Peyer's patch (tissue), 4 donors: Measurements from ENCODE around the gene SHISA5. TPM values are rescaled to one million over a fixed set of nuclear protein-coding genes. Genes with fewer than 3 reads are reported as not detected.
A peak's percentile ranks its signal among the peaks of the same experiment; 100 is the strongest.
"Not testable (repeated sequence)": the region's sequence is repeated elsewhere in the genome, so short reads cannot be mapped to it uniquely, and the experiment has no call there.

ENCODE experiments used
- DNase-seq, 3 donors: peaks; one replicate each; pipeline ENCODE4 v3.0.0-alpha.2; 2017 to 2019
- H3K27ac ChIP-seq, 4 donors: fragments of 200-600 bp; sonication (generic); one replicate each; pipeline ENCODE4 v1.5.1; 2016 to 2019
- H3K27me3 ChIP-seq, 2 donors: fragments of 200-600 bp; sonication (generic); one replicate each; pipeline ENCODE4 v1.5.1; 2019
- H3K36me3 ChIP-seq, 3 donors: fragments of 200-600 bp; sonication (generic); one replicate each; pipeline ENCODE4 v1.5.1; 2016 to 2019
- H3K4me1 ChIP-seq, 4 donors: fragments of 200-600 bp; sonication (generic); one replicate each; pipeline ENCODE4 v1.5.1; 2016 to 2019
- H3K4me3 ChIP-seq, 4 donors: fragments of 200-600 bp; sonication (generic); 1 replicate in 3 of 4; 2 replicates in 1 of 4; pipeline ENCODE4 v1.5.1; 2016 to 2019; ENCODE audit warnings: mild to moderate bottlenecking in 1 of 4
- H3K9me3 ChIP-seq, 4 donors: fragments of 200-600 bp; sonication (generic); one replicate each; pipeline ENCODE4 v1.5.1; 2016 to 2019; ENCODE audit warnings: mild to moderate bottlenecking in 1 of 4
- POLR2A ChIP-seq, 2 donors: fragments of 450-650 bp; IDR thresholded peaks; one replicate each; pipeline ENCODE4 v1.5.1; 2017; ENCODE audit warnings: antibody characterized with exemption in 2 of 2, mild to moderate bottlenecking in 2 of 2, moderate library complexity in 2 of 2
- total RNA-seq, 4 donors: library from RNA; depleted of rRNA; stranded (reverse); fragments of >200 nt; gene quantifications; one replicate each; pipeline ENCODE4 v1.1.0, GENCODE V29; 2016
- TF ChIP-seq, protein P1 (sequence below), 6 experiments: fragments of 450-650 bp in 4 of 6; fragments of 200-600 bp in 2 of 6; sonication (generic) in 1 of 6; IDR thresholded peaks; one replicate each; pipeline ENCODE4 v1.5.1; 2017 to 2019; ENCODE audit warnings: antibody characterized with exemption in 6 of 6, mild to moderate bottlenecking in 3 of 6, moderate library complexity in 1 of 6

The SHISA5 gene, protein sequence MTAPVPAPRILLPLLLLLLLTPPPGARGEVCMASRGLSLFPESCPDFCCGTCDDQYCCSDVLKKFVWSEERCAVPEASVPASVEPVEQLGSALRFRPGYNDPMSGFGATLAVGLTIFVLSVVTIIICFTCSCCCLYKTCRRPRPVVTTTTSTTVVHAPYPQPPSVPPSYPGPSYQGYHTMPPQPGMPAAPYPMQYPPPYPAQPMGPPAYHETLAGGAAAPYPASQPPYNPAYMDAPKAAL
- 100 to 1,000 TPM in 3 of 4 donors, 10 to 100 TPM in 1; 60.2 to 149 (median 110) TPM for total RNA-seq

DNA sequence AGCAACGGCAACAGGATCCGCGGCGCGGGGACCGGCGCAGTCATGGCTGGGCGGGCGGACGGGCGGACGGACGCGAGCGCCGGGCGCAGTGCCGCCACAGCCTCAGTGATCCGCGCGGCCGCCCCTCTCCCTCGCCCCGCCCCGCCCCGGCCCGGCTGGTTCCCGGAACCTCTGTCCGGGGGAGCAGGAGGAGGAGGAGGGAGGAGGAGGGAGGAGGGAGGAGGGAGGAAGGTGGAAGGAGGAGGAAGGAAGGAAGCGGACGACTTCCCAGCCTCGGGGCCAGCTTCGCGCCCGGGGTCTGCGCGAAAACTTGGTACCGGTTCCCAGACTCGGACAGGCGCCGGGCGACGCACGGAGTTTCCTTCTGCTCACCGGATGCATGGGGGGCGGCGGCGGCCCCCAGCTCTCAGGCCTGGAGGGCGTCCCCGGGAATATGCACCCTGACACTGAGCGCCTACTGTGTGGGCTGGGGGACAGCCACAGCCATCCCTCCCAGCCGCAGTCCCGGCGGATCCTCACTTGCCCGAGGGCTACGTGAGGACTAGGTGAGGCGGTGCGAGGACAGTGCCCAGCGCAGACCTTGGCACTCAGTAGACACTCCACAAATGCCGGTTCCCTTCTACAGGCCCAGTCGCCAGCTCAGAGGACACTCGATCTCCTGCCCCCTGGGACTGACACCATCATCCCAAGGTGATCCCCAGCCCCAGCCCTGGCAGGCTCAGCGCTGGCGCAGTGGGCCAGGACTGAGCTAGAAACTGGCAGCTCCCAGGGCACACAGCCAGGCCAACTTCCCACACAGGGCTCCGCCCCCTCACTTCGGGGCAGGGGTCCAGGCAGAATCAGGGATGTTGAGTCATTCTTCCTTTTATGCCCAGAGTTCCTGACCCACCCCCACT, at the start of gene SHISA5:
Gene SHISA5, minus strand, starts transcription at position 124 of the 896 bp plus-strand sequence. Its CDS starts 80 bp downstream, at position 44.
- no peaks in the 10 kb centered on the region for H3K9me3 ChIP-seq
- TF ChIP-seq, protein P1, sequence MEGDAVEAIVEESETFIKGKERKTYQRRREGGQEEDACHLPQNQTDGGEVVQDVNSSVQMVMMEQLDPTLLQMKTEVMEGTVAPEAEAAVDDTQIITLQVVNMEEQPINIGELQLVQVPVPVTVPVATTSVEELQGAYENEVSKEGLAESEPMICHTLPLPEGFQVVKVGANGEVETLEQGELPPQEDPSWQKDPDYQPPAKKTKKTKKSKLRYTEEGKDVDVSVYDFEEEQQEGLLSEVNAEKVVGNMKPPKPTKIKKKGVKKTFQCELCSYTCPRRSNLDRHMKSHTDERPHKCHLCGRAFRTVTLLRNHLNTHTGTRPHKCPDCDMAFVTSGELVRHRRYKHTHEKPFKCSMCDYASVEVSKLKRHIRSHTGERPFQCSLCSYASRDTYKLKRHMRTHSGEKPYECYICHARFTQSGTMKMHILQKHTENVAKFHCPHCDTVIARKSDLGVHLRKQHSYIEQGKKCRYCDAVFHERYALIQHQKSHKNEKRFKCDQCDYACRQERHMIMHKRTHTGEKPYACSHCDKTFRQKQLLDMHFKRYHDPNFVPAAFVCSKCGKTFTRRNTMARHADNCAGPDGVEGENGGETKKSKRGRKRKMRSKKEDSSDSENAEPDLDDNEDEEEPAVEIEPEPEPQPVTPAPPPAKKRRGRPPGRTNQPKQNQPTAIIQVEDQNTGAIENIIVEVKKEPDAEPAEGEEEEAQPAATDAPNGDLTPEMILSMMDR (IDR thresholded peaks at IDR 0.05), result no peak
- peak in 1 of 2 donors; percentile 9 for TF ChIP-seq POLR2A (IDR thresholded peaks at IDR 0.05)
- peak; percentile 59 to 85 (median 81) for DNase-seq
- H3K27me3 ChIP-seq, result no peaks in the 10 kb centered on the region
- peak within 1 kb of the TSS; percentile 75 to 94 (median 86) for H3K4me3 ChIP-seq
- H3K4me1 ChIP-seq, result peaks cover 0 to 12% (median 7%) of the 10 kb centered on the region in 4 donors
- H3K27ac ChIP-seq, result peak within 1 kb of the TSS; percentile 83 to 94 (median 88)
- H3K36me3 ChIP-seq, result no peaks in the 10 kb centered on the region

DNA sequence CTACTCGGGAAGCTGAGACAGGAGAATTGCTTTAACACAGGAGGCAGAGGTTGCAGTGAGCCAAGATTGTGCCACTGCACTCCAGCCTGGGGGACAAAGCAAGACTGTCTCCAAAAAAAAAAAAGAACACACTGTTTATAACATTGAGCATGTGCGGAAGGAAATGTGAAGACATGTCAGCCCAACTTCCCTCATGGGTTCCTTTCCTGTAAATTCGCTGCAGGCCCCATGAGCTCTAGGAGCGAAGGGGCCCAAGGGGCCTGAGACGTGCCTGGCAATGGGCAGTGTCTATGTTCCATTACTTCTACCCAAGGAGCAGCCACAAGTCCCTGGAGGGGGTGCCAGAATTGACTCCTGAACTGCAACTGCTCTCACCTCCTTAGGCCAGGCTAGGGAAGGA, 49.4 kb upstream of the SHISA5 start:
- Histone ChIP-seq H3K36me3 (no peaks in the 10 kb centered on the region), H3K27me3 (no peaks in the 10 kb centered on the region), H3K9me3 (no peaks in the 10 kb centered on the region), H3K27ac (peak overlapping the region in 2 of 4 donors; percentile 56 to 78), H3K4me3 (peak overlapping the region in 2 of 4 donors; percentile 25 to 64), H3K4me1 (peaks cover 5 to 34% (median 9%) of the 10 kb centered on the region in 4 donors)
- TF ChIP-seq, protein P1 (IDR thresholded peaks at IDR 0.05), result no peak
- TF ChIP-seq POLR2A (IDR thresholded peaks at IDR 0.05), result no peak
- no peak for DNase-seq

DNA sequence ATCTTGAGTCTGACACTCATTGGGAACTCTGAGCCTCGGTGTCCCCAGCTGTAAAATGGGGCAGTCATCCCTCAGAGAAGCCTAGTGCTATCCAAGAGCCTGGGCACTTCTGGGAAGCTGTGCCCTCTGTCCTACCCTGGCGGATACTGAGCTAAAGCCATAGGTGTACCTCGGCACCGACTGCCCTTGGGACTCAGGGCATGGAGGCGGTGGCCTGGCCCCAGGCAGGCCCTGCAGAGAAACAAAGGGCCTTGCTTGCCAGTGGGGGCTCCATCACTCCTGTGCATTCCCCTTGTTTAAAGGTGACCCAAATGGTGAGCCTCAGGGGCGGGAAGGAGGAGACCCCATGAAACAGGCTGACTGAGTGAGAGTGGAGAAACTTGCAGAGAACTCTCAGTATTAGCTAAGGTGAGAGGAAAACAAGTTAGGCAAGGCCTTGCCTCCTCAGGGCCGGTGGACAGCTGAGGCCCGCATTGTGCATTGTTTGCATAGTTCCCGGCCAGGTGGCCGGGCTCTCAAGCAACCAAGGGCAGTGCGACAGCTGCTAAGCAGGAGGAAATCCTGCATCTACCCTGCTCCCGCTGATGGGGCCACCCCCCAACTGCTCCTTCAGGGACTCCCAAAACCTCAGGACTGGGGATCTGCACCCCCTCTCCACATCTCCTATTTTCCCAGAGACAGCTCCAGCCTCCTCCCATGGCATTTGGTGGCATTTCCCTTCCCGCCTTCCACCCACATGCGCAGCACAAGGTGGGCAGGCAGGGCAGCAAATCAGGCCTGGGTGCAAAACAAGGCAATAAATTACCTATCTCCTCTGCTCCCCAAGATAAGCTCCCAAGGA, 48.4 kb upstream of the SHISA5 start:
- TF ChIP-seq, protein P1 (IDR thresholded peaks at IDR 0.05), result no peak
- TF ChIP-seq POLR2A (IDR thresholded peaks at IDR 0.05), result no peak
- Histone ChIP-seq H3K4me1 (peaks cover 2 to 25% (median 5%) of the 10 kb centered on the region in 4 donors), H3K4me3 (peak overlapping the region in 1 of 4 donors; percentile 21), H3K9me3 (no peaks in the 10 kb centered on the region), H3K27me3 (no peaks in the 10 kb centered on the region), H3K36me3 (peaks cover 0 to 9% (median 0%) of the 10 kb centered on the region in 3 donors), H3K27ac (peak overlapping the region in 2 of 4 donors; percentile 56 to 78)
- peak in 1 of 3 donors; percentile 73 for DNase-seq

- H3K36me3 ChIP-seq, result peaks cover 0 to 16% (median 0%) of the 10 kb centered on the region in 3 donors
- H3K4me3 ChIP-seq, H3K27me3 ChIP-seq, DNase-seq, H3K9me3 ChIP-seq: not testable (repeated sequence)
- H3K27ac ChIP-seq, result peak overlapping the region in 1 of 4 donors; percentile 78
- H3K4me1 ChIP-seq, result peaks cover 0 to 22% (median 4%) of the 10 kb centered on the region in 4 donors
Measured at GRCh38 chr3:48551651-48552050, 47.7 kb upstream of the SHISA5 start.

- peaks cover 0 to 17% (median 0%) of the 10 kb centered on the region in 4 donors for H3K4me1 ChIP-seq
- H3K27ac ChIP-seq, result peak overlapping the region in 1 of 4 donors; percentile 19
- H3K36me3 ChIP-seq, result peaks cover 0 to 38% (median 0%) of the 10 kb centered on the region in 3 donors
- no peaks in the 10 kb centered on the region for H3K9me3 ChIP-seq
- DNase-seq, result peak; percentile 77 to 93 (median 85)
- H3K4me3 ChIP-seq, result no peak overlapping the region
- H3K27me3 ChIP-seq, result no peaks in the 10 kb centered on the region
- TF ChIP-seq, protein P1 (IDR thresholded peaks at IDR 0.05), result peak; percentile 76 to 96 (median 88)
- no peak for TF ChIP-seq POLR2A (IDR thresholded peaks at IDR 0.05)
Measured at GRCh38 chr3:48548729-48549705, 45.0 kb upstream of the SHISA5 start.
